ENCODE results near the gene NBEA.

Gene NBEA

GRCh38 chr13:35702316-35702715 lies 760.2 kb downstream of the NBEA start:
- no peak for DNase-seq (ENCODE audit: low read depth, low spot score)

- DNase-seq (ENCODE audit: low read depth, low spot score) = no peak
Observed at GRCh38 chr13:35703061-35703460, 761.0 kb downstream of the NBEA start.

DNA sequence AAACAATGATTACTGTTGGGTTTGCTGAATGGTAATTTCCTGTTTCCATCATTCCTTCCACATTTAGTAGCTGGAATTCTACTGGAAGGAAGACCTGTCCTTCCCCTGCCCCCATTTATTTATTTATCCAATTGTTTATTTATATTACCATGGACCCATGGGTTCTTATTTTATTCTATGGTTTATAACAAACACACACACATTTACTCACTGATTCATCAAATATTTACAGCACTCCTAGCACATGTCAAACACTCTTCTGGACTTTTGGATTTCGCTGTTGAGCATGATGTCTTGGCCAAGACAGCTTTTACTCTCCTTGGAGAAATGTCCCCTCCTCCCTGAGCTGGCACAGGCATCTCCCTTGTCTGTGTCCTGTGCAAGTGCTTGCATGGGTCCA lies 762.3 kb downstream of the NBEA start:
- no peak for DNase-seq (ENCODE audit: low read depth, low spot score)

- DNase-seq (ENCODE audit: low read depth, low spot score) = no peak
Observed at GRCh38 chr13:35706281-35706680, 764.2 kb downstream of the NBEA start.

GRCh38 chr13:35706721-35707120 lies 764.7 kb downstream of the NBEA start:
- no peak for DNase-seq (ENCODE audit: low read depth, low spot score)

DNA sequence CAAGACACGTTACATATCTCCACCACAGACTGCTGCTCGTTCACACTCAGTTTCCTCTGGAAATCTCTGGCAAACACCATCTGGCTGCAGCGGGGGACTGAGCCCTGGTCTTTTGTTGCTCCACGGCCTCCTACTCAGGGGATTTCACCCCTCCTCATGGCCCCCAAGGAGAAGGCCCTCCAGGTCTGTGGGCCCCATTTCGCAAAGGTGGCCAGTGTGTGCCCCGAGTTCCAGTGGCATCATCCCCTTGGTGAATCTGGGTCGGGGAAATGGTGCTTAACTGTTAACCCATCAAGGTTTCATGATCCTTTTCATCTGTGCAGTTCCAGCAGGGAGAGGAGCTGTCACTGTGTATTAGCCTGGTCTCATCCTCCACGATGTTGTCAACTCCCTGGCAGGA lies 769.8 kb downstream of the NBEA start:
- no peak for DNase-seq (ENCODE audit: low read depth, low spot score)

DNA sequence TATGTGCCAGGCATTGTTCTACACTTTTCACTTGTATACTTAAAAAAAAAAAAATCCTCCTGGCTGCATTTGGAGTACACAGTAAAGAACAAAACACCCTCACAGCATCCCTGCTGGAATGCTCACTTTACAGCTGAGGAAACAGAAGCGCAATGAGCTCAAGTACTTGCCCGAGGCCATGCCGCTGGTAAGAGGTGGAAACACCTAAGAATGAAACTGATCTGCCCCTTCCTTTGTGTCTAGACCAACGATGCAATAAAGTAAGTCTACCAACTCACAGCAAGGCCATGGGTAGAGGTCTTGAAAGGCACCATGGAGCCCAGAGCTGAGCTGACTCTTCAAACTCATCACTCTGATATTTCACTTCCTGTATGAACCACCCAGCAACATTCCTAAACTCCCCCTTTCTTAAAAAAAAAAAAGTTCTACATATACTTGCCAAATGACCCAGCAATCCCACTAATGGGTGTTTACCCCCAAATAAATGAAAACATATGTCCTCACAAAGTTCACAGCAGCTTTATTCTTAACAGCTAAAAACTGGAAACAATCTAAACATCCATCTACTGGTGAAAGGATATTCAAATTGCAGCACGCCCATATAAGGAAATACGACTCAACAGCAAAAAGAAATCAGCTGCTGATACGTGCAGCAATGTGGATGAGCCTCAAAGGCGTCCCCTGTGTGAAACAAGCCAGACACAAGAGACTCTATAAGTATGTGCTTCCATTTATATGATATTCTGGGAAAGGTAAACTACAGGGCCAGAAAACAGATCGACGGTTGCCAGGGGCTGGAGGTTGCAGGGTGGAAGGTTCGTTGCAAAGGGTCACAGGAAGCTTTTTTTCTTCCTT lies 771.1 kb downstream of the NBEA start:
- peak; percentile 85 for DNase-seq (ENCODE audit: low read depth, low spot score)

DNA sequence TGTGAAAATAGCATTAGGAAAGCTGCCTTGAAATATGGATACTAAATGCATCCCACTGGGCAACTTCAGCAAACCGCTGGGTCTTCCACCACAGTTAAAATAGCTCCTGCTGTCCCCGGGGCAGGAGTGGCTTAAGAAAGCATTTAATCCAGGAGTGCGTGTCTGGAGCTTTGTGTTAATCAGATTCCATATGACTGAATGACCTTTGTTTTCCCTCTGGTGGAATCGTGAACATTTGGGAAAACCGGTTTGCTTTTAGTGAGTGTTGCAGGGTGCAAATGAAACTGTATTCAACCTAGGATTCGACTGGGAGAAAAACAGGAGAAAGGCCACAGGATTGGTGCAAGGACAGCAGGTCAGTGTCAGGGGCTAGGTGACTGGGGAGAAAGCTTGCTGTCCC lies 772.1 kb downstream of the NBEA start:
- DNase-seq (ENCODE audit: low read depth, low spot score) = peak; percentile 78

DNA sequence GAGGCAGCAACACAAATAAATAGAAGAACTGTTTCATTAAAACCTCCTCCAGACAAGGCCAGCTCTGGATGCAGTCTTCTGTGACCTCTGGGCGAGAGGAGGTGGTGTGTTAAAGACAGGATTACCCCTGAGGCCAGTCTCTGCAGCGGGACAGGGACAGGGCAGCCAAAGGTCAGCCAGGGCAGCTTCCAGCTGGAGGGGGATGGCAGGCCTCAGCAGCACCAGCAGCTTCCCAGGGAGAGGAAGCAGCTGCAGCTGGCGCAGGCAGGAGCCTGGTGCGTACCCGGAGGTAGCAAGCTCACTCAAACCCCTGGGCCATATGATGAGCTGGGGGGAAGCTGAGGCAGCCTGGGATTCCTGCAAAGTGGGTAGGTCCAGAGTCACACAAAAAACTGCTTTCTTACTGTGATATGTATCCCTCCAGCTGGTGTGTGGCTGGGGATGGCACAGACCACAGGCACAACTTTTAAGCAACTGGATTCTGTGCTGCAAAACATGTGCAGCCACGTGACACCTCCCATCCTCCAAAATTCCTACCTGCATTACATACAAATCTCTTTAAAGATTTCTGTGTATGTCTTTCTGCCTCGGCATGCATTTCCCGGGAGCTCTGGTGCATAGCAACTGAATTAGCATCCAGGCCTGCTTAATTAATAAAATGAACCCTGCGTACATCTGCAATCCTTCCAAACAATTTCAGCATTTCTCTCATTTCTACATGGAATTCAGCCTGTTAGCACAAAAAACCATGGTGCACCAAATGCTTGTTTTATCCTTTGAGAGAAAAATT lies 772.7 kb downstream of the NBEA start:
- peak; percentile 93 for DNase-seq (ENCODE audit: low read depth, low spot score)

- DNase-seq (ENCODE audit: low read depth, low spot score) = no peak
Observed at GRCh38 chr13:35716186-35716585, 774.1 kb downstream of the NBEA start.

DNA sequence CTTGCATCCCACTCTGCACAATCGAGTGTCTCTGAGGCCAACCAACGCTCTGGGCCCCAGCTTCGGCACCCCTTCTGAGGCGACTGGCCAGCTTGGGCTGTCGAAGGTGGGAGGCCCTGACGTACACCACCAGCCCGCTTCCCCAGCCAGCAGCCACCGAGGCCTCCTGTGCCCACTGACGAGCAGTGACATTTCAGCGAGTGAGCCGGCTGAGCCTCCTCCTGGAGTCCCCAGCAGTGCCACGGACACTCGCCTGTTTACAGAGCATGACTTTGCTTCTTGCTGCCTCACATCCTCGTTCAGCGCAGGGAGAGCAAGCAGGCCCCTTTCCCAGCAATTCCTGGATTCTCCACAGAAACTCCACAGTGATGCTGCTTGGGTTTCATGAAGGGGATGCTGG lies 774.7 kb downstream of the NBEA start:
- no peak for DNase-seq (ENCODE audit: low read depth, low spot score)

GRCh38 chr13:35718084-35718483 lies 776.0 kb downstream of the NBEA start:
- DNase-seq (ENCODE audit: low read depth, low spot score) = no peak

GRCh38 chr13:35720290-35720689 lies 778.2 kb downstream of the NBEA start:
- no peak for DNase-seq (ENCODE audit: low read depth, low spot score)

DNA sequence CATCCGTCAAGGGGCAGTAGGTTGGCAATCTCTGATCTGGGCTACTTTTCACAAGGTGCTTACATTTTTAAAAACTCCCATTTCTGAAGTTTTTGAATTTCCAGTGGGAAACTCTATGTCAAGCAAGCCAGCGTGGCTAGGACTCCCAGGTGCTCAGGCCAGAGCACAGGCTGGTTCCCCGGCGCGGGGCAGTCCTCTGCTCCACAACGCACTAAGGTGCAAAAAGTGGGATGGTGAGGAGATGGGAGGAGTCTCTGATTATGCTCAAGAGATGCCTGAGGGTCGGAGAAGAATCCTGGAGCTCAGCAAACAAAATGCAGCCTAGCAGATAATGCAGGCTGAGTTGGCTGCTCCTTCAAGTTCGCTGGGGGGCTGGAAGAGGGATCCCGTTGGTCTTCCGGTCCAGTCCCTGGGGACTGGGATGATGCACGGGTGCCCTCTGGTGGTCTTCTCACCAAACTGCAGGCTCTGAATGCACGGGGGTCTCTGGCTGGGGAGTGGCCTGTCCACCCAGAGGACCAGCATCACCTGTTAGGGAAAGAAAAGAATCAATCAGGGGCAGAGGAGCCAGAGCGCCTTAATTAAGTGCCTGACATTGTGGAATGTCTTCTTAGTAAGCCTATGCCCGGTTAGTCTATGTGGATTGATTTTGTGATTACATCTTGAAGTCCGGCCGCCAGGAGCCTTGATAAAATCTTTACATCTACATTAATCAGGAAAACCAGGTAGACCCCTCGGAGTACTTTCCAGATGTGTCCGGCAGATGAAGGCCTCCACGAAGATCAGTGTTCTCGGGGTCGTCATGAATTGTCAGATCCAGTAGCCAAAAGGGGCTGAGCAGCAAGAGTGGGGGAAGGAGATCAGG lies 778.9 kb downstream of the NBEA start:
- DNase-seq (ENCODE audit: low read depth, low spot score) = peak; percentile 90
